Measurements from ENCODE around the gene APBA3.

- TF ChIP-seq, protein P1, sequence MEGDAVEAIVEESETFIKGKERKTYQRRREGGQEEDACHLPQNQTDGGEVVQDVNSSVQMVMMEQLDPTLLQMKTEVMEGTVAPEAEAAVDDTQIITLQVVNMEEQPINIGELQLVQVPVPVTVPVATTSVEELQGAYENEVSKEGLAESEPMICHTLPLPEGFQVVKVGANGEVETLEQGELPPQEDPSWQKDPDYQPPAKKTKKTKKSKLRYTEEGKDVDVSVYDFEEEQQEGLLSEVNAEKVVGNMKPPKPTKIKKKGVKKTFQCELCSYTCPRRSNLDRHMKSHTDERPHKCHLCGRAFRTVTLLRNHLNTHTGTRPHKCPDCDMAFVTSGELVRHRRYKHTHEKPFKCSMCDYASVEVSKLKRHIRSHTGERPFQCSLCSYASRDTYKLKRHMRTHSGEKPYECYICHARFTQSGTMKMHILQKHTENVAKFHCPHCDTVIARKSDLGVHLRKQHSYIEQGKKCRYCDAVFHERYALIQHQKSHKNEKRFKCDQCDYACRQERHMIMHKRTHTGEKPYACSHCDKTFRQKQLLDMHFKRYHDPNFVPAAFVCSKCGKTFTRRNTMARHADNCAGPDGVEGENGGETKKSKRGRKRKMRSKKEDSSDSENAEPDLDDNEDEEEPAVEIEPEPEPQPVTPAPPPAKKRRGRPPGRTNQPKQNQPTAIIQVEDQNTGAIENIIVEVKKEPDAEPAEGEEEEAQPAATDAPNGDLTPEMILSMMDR (IDR thresholded peaks at IDR 0.05) = no peak
- no peak for TF ChIP-seq POLR2A (IDR thresholded peaks at IDR 0.05)
These were observed 29.4 kb upstream of the APBA3 start for GRCh38 chr19:3790941-3791340.
